Activated T-helper 1 cell treated with anti-CD3 and anti-CD28 coated beads, Interleukin-2, amount 50 U/mL, for 16 hours (primary cell): ENCODE results near the gene MANBA.
"Not testable (repeated sequence)": the region's sequence is repeated elsewhere in the genome, so short reads cannot be mapped to it uniquely, and the experiment has no call there.

ENCODE experiments used
- DNase-seq, 2 donors: peaks; one replicate each; pipeline ENCODE4 v3.0.0-alpha.2; 2020; ENCODE audit warnings: low read depth in 1 of 2, low spot score in 1 of 2

MANBA gene

GRCh38 chr4:102764901-102765300 lies 4.1 kb upstream of the MANBA start:
- no peak for DNase-seq

GRCh38 chr4:102761906-102762305 lies 1.1 kb upstream of the MANBA start:
- no peak for DNase-seq

DNA sequence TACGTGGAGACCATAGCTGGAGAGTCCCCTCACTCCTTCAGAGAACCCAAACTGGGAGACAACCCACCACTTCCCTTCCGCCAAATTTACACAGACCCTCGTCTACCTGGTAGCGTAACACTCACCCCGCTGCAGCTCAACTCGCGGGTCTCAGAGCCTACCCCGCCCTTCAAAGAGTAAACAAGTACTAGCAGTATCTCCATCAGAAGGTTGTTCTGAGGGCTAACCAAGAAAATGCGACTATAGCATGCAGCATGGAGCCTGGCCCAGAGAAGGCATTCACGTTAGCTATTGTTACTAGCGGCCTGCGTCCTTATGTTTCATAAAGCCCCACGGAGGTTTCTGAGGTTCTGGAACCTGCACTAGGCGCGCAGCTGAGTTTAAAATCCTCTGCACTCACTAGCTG lies 531 bp upstream of the MANBA start:
- peak in 1 of 2 donors; percentile 6 for DNase-seq

- no peak for DNase-seq
Measured at GRCh38 chr4:102759831-102760644, 730 bp downstream of the MANBA start.

DNA sequence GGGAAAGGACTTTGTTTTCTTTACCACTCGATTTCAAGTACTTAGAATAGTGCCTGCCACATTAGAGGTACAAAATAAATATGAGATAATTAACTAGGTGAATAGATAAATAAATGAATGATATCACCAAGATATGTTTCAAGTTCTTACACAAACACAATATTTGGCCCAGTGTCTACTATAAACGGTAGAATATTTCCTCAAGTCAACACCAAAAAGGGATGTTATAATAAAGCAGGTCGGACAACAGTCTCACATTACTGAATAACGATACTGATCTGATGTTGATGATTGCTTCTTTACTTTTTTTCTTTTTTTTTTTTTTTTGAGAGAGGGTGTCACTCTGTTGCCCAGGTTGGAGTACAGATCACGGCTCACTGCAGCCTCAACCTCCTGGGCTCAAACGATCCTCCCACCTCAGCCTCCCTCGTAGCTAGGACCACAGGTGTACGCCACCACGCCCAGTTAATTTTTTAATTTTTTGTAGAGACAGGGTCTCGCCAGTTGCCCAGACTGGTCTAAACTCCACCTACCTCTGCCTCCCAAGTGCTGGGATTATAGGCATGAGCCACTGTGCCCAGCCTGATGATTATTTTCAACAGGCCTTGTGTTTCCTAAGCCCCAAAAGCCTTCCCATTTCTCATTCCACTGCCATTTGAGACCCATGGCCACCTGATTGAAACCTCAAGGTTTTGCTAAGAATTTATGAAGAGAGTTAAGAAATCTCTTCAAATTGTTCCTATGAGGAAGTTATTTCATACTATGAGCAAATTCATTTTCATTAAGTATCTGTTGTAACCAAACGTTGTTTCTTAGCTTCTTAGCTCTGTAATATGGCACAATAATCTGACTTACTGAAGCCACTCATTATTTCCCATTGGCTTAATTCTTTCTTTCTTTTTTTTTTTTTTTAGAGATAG lies 2.3 kb downstream of the MANBA start:
- no peak for DNase-seq

GRCh38 chr4:102757681-102758080 lies 3.1 kb downstream of the MANBA start:
- no peak for DNase-seq

DNA sequence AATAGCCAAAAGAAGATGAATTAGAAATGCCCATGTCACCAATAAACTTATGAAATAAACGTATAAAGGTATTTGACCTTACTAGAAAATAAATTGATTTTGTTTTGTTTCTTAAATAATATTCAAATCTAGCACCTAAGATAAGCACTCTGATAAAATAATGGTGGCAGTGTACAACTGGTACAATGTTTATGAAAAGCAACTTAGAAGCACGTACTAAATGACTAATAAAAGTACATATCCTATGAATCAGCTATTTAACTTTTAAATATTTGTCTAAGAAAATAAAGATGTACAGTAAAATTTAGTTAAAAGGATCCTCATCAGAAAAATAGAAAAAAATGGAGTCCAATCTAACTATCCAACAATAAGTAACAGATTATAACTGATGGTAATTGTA lies 6.7 kb downstream of the MANBA start:
- DNase-seq = no peak

DNA sequence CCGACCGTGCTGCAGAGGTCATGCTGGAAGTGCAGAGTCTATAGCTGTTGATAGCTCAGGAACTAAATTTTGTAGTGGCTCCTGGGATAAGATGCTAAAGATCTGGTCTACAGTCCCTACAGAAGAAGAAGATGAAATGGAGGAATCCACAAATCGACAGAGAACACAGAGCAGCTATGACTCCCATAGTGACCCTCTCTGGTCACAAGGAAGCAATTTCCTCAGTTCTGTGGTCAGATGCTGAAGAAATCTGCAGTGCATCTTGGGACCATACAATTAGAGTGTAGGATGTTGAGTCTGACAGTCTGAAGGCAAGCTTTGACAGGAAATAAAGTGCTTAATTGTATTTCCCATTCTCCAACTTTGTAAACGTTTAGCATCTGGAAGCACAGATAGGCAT lies 8.8 kb downstream of the MANBA start:
- DNase-seq = no peak

GRCh38 chr4:102743352-102743751 lies 17.4 kb downstream of the MANBA start:
- DNase-seq = not testable (repeated sequence)

GRCh38 chr4:102738802-102739201 lies 22.0 kb downstream of the MANBA start:
- DNase-seq = not testable (repeated sequence)

GRCh38 chr4:102736636-102737549 lies 23.9 kb downstream of the MANBA start:
- no peak for DNase-seq

DNA sequence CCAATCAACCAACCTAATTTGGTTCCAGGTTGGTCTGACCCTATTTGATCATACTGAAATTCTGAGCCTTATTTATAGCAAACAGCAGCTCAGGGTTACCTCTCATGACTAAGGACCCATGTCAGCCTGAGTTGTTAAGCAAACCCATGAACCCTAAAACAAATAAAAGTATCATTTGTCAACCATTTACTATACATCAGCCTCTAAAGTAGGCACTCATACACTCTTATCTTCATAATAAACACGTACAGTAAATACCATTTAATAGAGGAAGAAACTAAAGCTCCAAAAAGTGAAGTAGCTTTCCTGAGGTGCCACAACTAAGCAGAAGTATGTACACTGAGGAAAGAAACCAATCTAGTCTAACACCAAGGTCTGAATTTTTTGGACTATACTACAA lies 25.2 kb downstream of the MANBA start:
- no peak for DNase-seq

DNA sequence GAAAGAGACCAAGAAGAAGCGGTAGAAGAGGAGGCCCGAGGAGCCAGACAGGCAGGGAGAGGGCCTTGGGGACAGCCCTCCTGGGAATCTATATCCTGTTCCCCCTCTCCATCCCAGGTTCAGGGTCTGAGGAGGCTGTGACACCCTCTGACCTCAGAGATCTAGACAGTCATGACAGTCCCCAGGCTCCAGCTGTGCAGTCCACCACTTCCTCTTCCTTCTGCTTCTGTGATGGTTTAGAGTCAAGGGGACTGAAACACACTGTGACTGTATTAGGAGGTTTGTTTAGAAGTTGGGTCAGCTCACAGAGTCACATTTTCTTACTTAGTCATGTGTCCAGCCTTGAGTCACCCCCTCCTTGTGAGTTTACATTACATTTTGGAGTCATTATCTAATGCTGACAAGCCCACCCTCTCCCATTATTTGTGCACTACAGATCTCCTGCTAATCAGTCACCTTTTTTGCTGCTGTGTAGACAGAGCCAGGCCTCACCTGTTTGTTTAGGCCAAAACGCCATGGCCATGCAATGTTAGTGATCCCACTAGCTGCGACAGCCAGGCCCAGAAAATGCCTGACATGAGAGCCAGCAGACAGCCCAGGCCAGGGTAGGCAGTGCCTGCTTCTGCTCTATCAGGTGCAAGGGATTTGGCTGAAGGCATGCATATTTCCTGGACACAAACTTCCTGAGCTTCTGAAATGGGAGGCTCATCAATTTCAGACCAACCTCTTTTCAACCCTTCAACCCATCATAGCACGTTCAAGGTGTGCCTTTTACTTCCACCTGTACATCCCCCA lies 26.0 kb downstream of the MANBA start:
- DNase-seq = no peak

GRCh38 chr4:102734116-102734515 lies 26.7 kb downstream of the MANBA start:
- no peak for DNase-seq

DNA sequence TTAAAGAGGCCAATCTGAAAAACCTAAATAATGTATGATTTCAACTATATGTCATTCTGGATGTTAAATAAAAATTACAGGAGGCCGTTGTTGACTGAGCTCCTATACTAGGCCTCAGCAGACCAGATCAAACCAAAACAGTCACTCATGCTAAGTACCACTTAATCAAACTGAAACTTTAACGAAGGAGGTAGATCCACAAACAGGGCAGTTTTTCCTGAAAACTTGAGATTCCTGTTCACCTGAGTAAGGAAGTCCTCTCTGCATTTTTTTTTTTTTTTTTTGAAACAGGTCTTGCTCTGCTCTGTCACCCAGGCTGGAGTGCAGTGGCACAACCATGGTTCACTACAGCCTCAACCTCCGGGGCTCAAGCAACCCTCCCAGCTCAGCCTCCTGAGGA lies 27.7 kb downstream of the MANBA start:
- no peak for DNase-seq

- no peak for DNase-seq
Measured at GRCh38 chr4:102732678-102733077, 28.1 kb downstream of the MANBA start.

DNA sequence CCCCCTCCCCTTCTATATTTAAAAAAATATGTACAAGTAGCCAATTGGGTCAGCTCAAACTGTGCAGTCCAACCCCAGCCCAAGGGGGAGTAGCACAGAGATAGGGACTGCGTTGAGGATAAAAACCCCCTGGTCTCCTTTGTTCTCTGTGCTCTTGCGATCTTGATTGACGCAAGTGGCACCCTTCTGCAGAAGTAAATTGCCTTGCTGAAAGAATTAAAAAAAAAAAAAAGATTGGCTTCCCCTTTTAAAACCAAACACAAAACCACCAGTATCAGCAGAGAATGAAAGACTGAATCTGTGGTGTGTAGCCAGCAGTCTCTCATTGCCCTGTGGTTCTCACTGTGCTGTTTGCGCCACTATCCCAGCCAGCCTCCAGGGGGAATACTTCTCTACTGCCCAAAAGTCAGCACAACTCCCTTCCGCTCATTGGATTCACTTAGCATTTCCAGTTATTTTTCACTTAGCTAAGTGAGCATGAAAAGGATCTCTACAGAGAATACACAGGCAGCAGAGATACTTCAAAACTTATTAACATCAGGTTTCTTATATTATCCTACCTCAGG lies 29.7 kb downstream of the MANBA start:
- DNase-seq = no peak

DNA sequence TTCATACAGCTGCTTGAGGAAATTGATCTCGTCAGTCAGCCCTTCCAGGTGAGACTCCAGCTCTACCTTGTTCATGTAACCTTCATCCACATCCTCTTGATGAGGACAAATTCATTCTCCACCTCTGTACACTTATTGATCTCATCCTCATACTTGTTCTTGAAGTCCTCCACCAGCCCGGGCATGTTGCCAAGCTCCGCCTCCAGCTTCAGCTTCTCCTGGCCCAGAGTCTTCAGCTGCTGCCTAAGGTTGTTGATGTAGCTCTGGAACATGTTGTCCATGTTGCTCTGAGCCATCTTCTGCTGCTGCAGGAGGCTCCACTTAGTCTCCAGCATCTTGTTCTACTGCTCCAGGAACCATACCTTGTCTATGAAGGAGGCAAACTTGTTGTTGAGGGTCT lies 31.3 kb downstream of the MANBA start:
- not testable (repeated sequence) for DNase-seq

DNA sequence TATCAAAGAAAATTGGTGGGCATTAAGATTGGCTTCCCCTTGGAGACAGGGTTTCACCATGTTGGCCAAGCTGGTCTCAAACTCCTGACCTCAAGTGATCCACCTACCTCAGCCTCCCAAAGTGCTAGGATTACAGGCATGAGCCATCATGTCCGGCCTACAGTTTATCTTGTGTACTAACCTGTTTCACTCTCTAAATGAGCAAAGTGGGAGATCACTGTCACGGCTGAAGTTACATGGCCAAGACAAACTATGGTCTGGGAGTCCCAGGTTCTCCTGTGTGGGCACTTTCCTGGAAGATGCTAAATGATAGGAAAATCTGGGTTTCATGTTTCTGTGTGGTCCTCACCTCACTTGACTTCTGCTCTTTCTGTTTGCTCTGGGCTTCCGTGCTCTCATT lies 33.8 kb downstream of the MANBA start:
- DNase-seq = not testable (repeated sequence)

DNA sequence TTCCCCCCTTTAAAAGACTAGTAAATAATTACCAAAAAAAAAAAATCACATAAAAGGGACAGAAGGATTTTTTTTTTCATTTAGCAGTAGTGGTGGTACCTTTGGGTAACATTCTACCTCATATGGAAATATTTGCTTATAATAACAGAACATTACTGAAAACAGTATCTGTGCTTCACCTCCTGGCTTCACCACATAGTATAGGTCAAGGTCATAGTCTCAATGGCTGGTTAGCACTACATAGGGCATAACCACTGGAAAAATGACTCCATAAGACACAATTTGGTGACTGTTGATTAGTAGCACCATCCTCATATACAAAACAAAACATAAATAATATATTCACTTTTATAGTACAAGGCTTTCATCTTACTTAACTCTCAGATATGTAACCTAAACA lies 34.7 kb downstream of the MANBA start:
- no peak for DNase-seq
